Measurements from ENCODE around the gene ZNF624.
"Not testable (repeated sequence)": the region's sequence is repeated elsewhere in the genome, so short reads cannot be mapped to it uniquely, and the experiment has no call there.

Gene ZNF624

GRCh38 chr17:16653367-16654041, at the start of gene ZNF624:
Gene ZNF624, minus strand, starts transcription at chr17:16653850.
- in situ Hi-C loops (cut with MboI; ENCODE audit: low sequenced_read_pairs): no loop called here

- in situ Hi-C loops (cut with MboI; ENCODE audit: low sequenced_read_pairs): not testable (repeated sequence)
Observed at GRCh38 chr17:16697603-16698002, 44.0 kb upstream of the ZNF624 start.

- in situ Hi-C loops (cut with MboI; ENCODE audit: low sequenced_read_pairs): not testable (repeated sequence)
Observed at GRCh38 chr17:16690447-16690846, 36.8 kb upstream of the ZNF624 start.

- in situ Hi-C loops (cut with MboI; ENCODE audit: low sequenced_read_pairs): not testable (repeated sequence)
Observed at GRCh38 chr17:16689731-16690281, 36.2 kb upstream of the ZNF624 start, which contains the start of gene CCDC144A. Gene CCDC144A, plus strand, starts transcription at chr17:16690241. Its CDS starts 160 bp downstream, at chr17:16690401.

GRCh38 chr17:16687151-16687550, 33.5 kb upstream of the ZNF624 start:
- in situ Hi-C loops (cut with MboI; ENCODE audit: low sequenced_read_pairs): not testable (repeated sequence)

- in situ Hi-C loops (cut with MboI; ENCODE audit: low sequenced_read_pairs): not testable (repeated sequence)
Observed at GRCh38 chr17:16686019-16686418, 32.4 kb upstream of the ZNF624 start.

GRCh38 chr17:16683290-16684138, 29.9 kb upstream of the ZNF624 start:
- in situ Hi-C loops (cut with MboI; ENCODE audit: low sequenced_read_pairs): not testable (repeated sequence)

GRCh38 chr17:16676676-16677268, 23.1 kb upstream of the ZNF624 start:
- in situ Hi-C loops (cut with MboI; ENCODE audit: low sequenced_read_pairs): no loop called here

GRCh38 chr17:16666907-16667636, 13.4 kb upstream of the ZNF624 start:
- in situ Hi-C loops (cut with MboI; ENCODE audit: low sequenced_read_pairs): not testable (repeated sequence)

GRCh38 chr17:16666553-16666906, 12.9 kb upstream of the ZNF624 start:
- in situ Hi-C loops (cut with MboI; ENCODE audit: low sequenced_read_pairs): not testable (repeated sequence)

- in situ Hi-C loops (cut with MboI; ENCODE audit: low sequenced_read_pairs): no loop called here
Observed at GRCh38 chr17:16662936-16663335, 9.3 kb upstream of the ZNF624 start.

- in situ Hi-C loops (cut with MboI; ENCODE audit: low sequenced_read_pairs): no loop called here
Observed at GRCh38 chr17:16661217-16661616, 7.6 kb upstream of the ZNF624 start.

GRCh38 chr17:16652847-16653366, 743 bp downstream of the ZNF624 start:
- in situ Hi-C loops (cut with MboI; ENCODE audit: low sequenced_read_pairs): no loop called here

- in situ Hi-C loops (cut with MboI; ENCODE audit: low sequenced_read_pairs): no loop called here
Observed at GRCh38 chr17:16652252-16652651, 1.4 kb downstream of the ZNF624 start.

GRCh38 chr17:16649585-16649984, 4.1 kb downstream of the ZNF624 start:
- in situ Hi-C loops (cut with MboI; ENCODE audit: low sequenced_read_pairs): no loop called here

GRCh38 chr17:16639438-16639837, 14.2 kb downstream of the ZNF624 start:
- in situ Hi-C loops (cut with MboI; ENCODE audit: low sequenced_read_pairs): no loop called here

- in situ Hi-C loops (cut with MboI; ENCODE audit: low sequenced_read_pairs): no loop called here
Observed at GRCh38 chr17:16623282-16623681, 30.4 kb downstream of the ZNF624 start.

GRCh38 chr17:16622540-16623277, 30.9 kb downstream of the ZNF624 start:
- in situ Hi-C loops (cut with MboI; ENCODE audit: low sequenced_read_pairs): no loop called here

- in situ Hi-C loops (cut with MboI; ENCODE audit: low sequenced_read_pairs): no loop called here
Observed at GRCh38 chr17:16617481-16618060, 36.1 kb downstream of the ZNF624 start.

All from hTERT RPE-1 (cell line).